GM12878 (cell line): Measurements from ENCODE around the gene SMIM44. TPM values are rescaled to one million over a fixed set of nuclear protein-coding genes. Genes with fewer than 3 reads are reported as not detected.
A peak's percentile ranks its signal among the peaks of the same experiment; 100 is the strongest.

Source experiments
- ATAC-seq: fragments of 200-7000 bp; cut with Tn5 transposase; 3 replicates; pipeline ENCODE4 v1.9.1; 2020; ENCODE audit warnings: mild to moderate bottlenecking, moderate library complexity
- BruUV-seq: library from RNA; stranded (reverse); fragments of 400-500 nt; replicated peaks from 2 replicates; lab custom pipeline; 2021; lab: Mats Ljungman, UMichigan
- CTCF ChIA-PET: fragments of 300-600 bp; sonication (Branson Sonifier 250); formaldehyde crosslinking; extraction: SDS; loops from one replicate; lab custom pipeline; 2021; ENCODE audit warnings: inconsistent platforms; lab: Yijun Ruan, JAX
- POLR2A ChIA-PET: fragments of 350-600 bp; formaldehyde crosslinking; extraction: SDS; loops from one replicate; lab custom pipeline; 2021; ENCODE audit warnings: inconsistent platforms; lab: Charles Lee
- RAD21 ChIA-PET: fragments of 300-600 bp; sonication (Branson Sonifier 250); formaldehyde crosslinking; loops from one replicate; lab custom pipeline; 2023; ENCODE audit warnings: antibody characterized with exemption; ENCODE audit not compliant: unreplicated experiment; lab: Charles Lee
- SMC1A ChIA-PET: fragments of 300-600 bp; sonication (Branson Sonifier 250); formaldehyde crosslinking; loops from one replicate; lab custom pipeline; 2023; ENCODE audit not compliant: unreplicated experiment, uncharacterized antibody; lab: Charles Lee
- DNase-seq: peaks from one replicate; pipeline ENCODE4 v3.0.0-alpha.2; 2011; ENCODE audit warnings: low read depth, low spot score
- FAIRE-seq: peaks from 3 replicates; lab custom pipeline; 2011; peaks lifted over from hg19 to GRCh38; lab: Jason Lieb, UNC
- H2AFZ ChIP-seq: 2 replicates; pipeline ENCODE4 v1.6.0; 2011; ENCODE audit warnings: low read depth, low read length, control low read depth; ENCODE audit not compliant: control insufficient read depth
- H3K27ac ChIP-seq: 2 replicates; pipeline ENCODE4 v1.5.1; 2011; ENCODE audit warnings: control low read depth; ENCODE audit not compliant: control insufficient read depth, insufficient read depth
- H3K27me3 ChIP-seq, 2 experiments: replicated peaks in 1 of 2; 2 replicates each; pipeline versions ENCODE4 v1.6.0 to v1.6.1; 2011; ENCODE audit warnings: low read length in 1 of 2; ENCODE audit not compliant: control insufficient read depth in 2 of 2, insufficient read depth in 2 of 2
- H3K36me3 ChIP-seq, 2 experiments: 2 replicates each; pipeline ENCODE4 v1.5.1; 2011; ENCODE audit warnings: low read length in 1 of 2; ENCODE audit not compliant: control insufficient read depth in 2 of 2, insufficient read depth in 2 of 2
- H3K4me1 ChIP-seq: 2 replicates; pipeline ENCODE4 v1.6.1; 2011; ENCODE audit warnings: mild to moderate bottlenecking, low read length, moderate library complexity, mixed read lengths; ENCODE audit not compliant: control insufficient read depth, insufficient read depth
- H3K4me2 ChIP-seq: 2 replicates; pipeline ENCODE4 v1.6.0; 2011; ENCODE audit warnings: control low read depth; ENCODE audit not compliant: control insufficient read depth, insufficient read depth
- H3K4me3 ChIP-seq: fragments of 200-600 bp; sonication (generic); 2 replicates; pipeline ENCODE4 v1.5.1; 2016
- H3K79me2 ChIP-seq: 2 replicates; pipeline ENCODE4 v1.6.0; 2011; ENCODE audit warnings: low read length; ENCODE audit not compliant: control insufficient read depth, insufficient read depth
- H3K9ac ChIP-seq: 2 replicates; pipeline ENCODE4 v1.8.0; 2011; ENCODE audit warnings: low read length, control low read depth, mixed read lengths; ENCODE audit not compliant: control insufficient read depth, insufficient read depth
- H3K9me3 ChIP-seq: replicated peaks from 3 replicates; pipeline ENCODE4 v1.5.1; 2011; ENCODE audit warnings: mild to moderate bottlenecking, low read length; ENCODE audit not compliant: control insufficient read depth, insufficient read depth
- H4K20me1 ChIP-seq: 2 replicates; pipeline ENCODE4 v1.6.0; 2011; ENCODE audit not compliant: control insufficient read depth, insufficient read depth
- ATF3 ChIP-seq: IDR thresholded peaks from 2 replicates; pipeline ENCODE4 v1.6.1; 2011; ENCODE audit warnings: low read depth, mild to moderate bottlenecking, low read length, moderate library complexity, borderline replicate concordance; ENCODE audit errors: extremely low read depth
- BACH1 ChIP-seq: fragments of 450-650 bp; IDR thresholded peaks from 2 replicates; pipeline ENCODE4 v1.6.1; 2017; ENCODE audit warnings: mild to moderate bottlenecking, borderline replicate concordance
- CBFB ChIP-seq: IDR thresholded peaks from 2 replicates; pipeline ENCODE4 v1.6.1; 2016; ENCODE audit warnings: antibody characterized with exemption, low read depth
- CTCF ChIP-seq, 3 experiments: IDR thresholded peaks in 2 of 3; conservative IDR thresholded peaks in 1 of 3; 2 replicates each; pipeline ENCODE4 v1.5.1; 2011; ENCODE audit warnings: low read depth in 3 of 3, low read length in 3 of 3, mild to moderate bottlenecking in 3 of 3, control low read depth in 2 of 3, moderate library complexity in 2 of 3, inconsistent platforms in 1 of 3, mixed read lengths in 1 of 3; ENCODE audit not compliant: control insufficient read depth in 2 of 3, insufficient read depth in 1 of 3; ENCODE audit errors: extremely low read depth in 1 of 3
- GATAD2B ChIP-seq: fragments of 450-650 bp; conservative IDR thresholded peaks from 2 replicates; pipeline ENCODE4 v1.6.1; 2017; ENCODE audit warnings: low read depth, mild to moderate bottlenecking, moderate library complexity
- HDAC2 ChIP-seq: fragments of 200-600 bp; sonication (generic); IDR thresholded peaks from 2 replicates; pipeline ENCODE4 v1.6.1; 2017
- LARP7 ChIP-seq: fragments of 450-650 bp; IDR thresholded peaks from 2 replicates; pipeline ENCODE4 v1.6.1; 2017; ENCODE audit warnings: mild to moderate bottlenecking
- MTA2 ChIP-seq: fragments of 450-650 bp; IDR thresholded peaks from 2 replicates; pipeline ENCODE4 v1.6.1; 2016; ENCODE audit warnings: low read depth, mild to moderate bottlenecking, moderate library complexity
- NR2F1 ChIP-seq: fragments of 450-650 bp; conservative IDR thresholded peaks from 2 replicates; pipeline ENCODE4 v1.6.1; 2017; ENCODE audit warnings: mild to moderate bottlenecking
- PAX5 ChIP-seq: IDR thresholded peaks from 2 replicates; pipeline ENCODE4 v1.6.1; 2011; ENCODE audit warnings: low read depth, low read length, borderline replicate concordance
- POLR2AphosphoS5 ChIP-seq: IDR thresholded peaks from 2 replicates; pipeline ENCODE4 v1.6.1; 2011; ENCODE audit warnings: mild to moderate bottlenecking, low read length, inconsistent platforms
- POU2F2 ChIP-seq: IDR thresholded peaks from 3 replicates; pipeline ENCODE4 v1.6.1; 2011; ENCODE audit warnings: low read depth, mild to moderate bottlenecking, low read length, borderline replicate concordance
- RAD21 ChIP-seq: IDR thresholded peaks from 2 replicates; pipeline ENCODE4 v1.6.1; 2011; ENCODE audit warnings: mild to moderate bottlenecking, low read depth, low read length, moderate library complexity; ENCODE audit not compliant: insufficient read depth
- RAD51 ChIP-seq: fragments of 450-650 bp; IDR thresholded peaks from 2 replicates; pipeline ENCODE4 v1.6.1; 2016; ENCODE audit warnings: moderate library complexity, mild to moderate bottlenecking, inconsistent platforms
- SMARCA5 ChIP-seq: fragments of 450-650 bp; IDR thresholded peaks from 2 replicates; pipeline ENCODE4 v1.6.1; 2017; ENCODE audit warnings: mild to moderate bottlenecking
- SREBF2 ChIP-seq: IDR thresholded peaks from 2 replicates; pipeline ENCODE4 v1.6.1; 2012; ENCODE audit warnings: mild to moderate bottlenecking, low read length
- TAF1 ChIP-seq: IDR thresholded peaks from 2 replicates; pipeline ENCODE4 v1.6.1; 2011; ENCODE audit warnings: mild to moderate bottlenecking, low read depth, low read length, borderline replicate concordance
- ZBTB11 ChIP-seq: fragments of 450-650 bp; formaldehyde crosslinking; IDR thresholded peaks from 2 replicates; pipeline ENCODE4 v1.5.0; 2022; ENCODE audit warnings: mild to moderate bottlenecking, missing genetic modification characterization
- WGBS: methylation state at CpG from one replicate; pipeline ENCODE4 v1.1.6; 2016; ENCODE audit warnings: low lambda C conversion rate; ENCODE audit not compliant: insufficient replicate concordance, insufficient coverage; ENCODE audit errors: missing lambda C conversion rate; 5-methylcytosine and 5-hydroxymethylcytosine counted together
- in situ Hi-C: fragments of 300-500 bp; cut with MboI; formaldehyde crosslinking; loops from 9 replicates; pipeline ENCODE4 v1.14.3; 2018; ENCODE audit warnings: mixed read lengths
- intact Hi-C: fragments of 100-400 bp; cut with micrococcal nuclease; formaldehyde crosslinking; loops from one replicate; pipeline ENCODE4 v1.14.2; 2022; ENCODE audit not compliant: unreplicated experiment
- polyA plus RNA-seq, 11 experiments: library from polyadenylated mRNA; depleted of rRNA in 4 of 11; unstranded in 6 of 11; stranded (reverse) in 5 of 11; fragments of >200 nt; fragmentation: Nextera tagmentation in 4 of 11; fragmentation: Illumina TruSeq in 1 of 11; extraction: Ambion mirVana in 4 of 11; extraction: Trizol in 1 of 11; gene quantifications; 1 replicate in 1 of 11; 2 replicates in 10 of 11; pipeline versions ENCODE4 v1.2.1 to v1.2.3, GENCODE V29; 2011 to 2016; ENCODE audit warnings: inconsistent platforms in 2 of 11, missing spikeins in 2 of 11, low read depth in 1 of 11
- total RNA-seq, 4 experiments: library from RNA; depleted of rRNA in 3 of 4; stranded (reverse); fragments of >200 nt in 3 of 4; fragmentation: Illumina TruSeq in 1 of 4; extraction: Trizol in 1 of 4; gene quantifications; 2 replicates each; pipeline versions ENCODE4 v1.2.1 to v1.2.3, GENCODE V29; 2013 to 2021

Gene SMIM44
- total and polyA plus RNA-seq, 10 of the 15 experiments (the other 5 are each of a cell fraction or from before 2014, with no cell fraction given), result not detected

- RAD21 ChIA-PET, result interaction anchor here (0.9 kb wide), 1 partner anchor 15 kb away, joined by 3 read pairs; no protein-coding TSS in a partner anchor
- TSS peak; percentile 56 for BruUV-seq
- WGBS, result under 1% methylated on average over 64 of the region's 67 CpGs
- no peak; the same call in 1 of the 2 replicates for TF ChIP-seq NR2F1
- TF ChIP-seq POU2F2, result peak; percentile 39; the same call in 1 of the 3 replicates
- TF ChIP-seq ZBTB11 (CRISPR knock-in tag), result peak; percentile 88
- TF ChIP-seq POLR2AphosphoS5, result peak; percentile 78
- TF ChIP-seq HDAC2, result no peak
- TF ChIP-seq SMARCA5, result peak; percentile 60; the same call in 1 of the 2 replicates
- TF ChIP-seq MTA2, result no peak
- peak; percentile 78; the same call in 1 of the 2 replicates for TF ChIP-seq LARP7
- no peak for TF ChIP-seq RAD51
- TF ChIP-seq GATAD2B, result peak; percentile 87
- TF ChIP-seq RAD21, result no peak
- TF ChIP-seq PAX5, result peak; percentile 79
- peak; percentile 55; the same call in 1 of the 2 replicates for TF ChIP-seq ATF3
- TF ChIP-seq SREBF2, result no peak
- peak; percentile 73; the same call in 1 of the 2 replicates for TF ChIP-seq TAF1
- peak; percentile 43; the same call in 1 of the 2 replicates for TF ChIP-seq CBFB
- peak; percentile 52 for TF ChIP-seq BACH1
- no peak for TF ChIP-seq CTCF (IDR thresholded peaks at IDR 0.05 in 2 of 3, conservative IDR thresholded peaks at IDR 0.05 in 1 of 3; ENCODE audit: control insufficient read depth in 2 of 3, extremely low read depth in 1 of 3, insufficient read depth in 1 of 3, low read depth in 3 of 3, low read length in 3 of 3)
Observed at GRCh38 chr19:3434630-3435553, 48.3 kb downstream of the SMIM44 start.

More at GRCh38 chr19:3434630-3435553, 48.3 kb downstream of the SMIM44 start:
- Histone ChIP-seq H3K79me2 (no peaks in the 10 kb centered on the region; the same call in 1 of the 2 replicates), H3K4me1 (peaks cover 5% of the 10 kb centered on the region), H3K36me3 (peaks cover 14 to 17% of the 10 kb centered on the region in 2 experiments; a peak in 3 of 4 replicates), H3K4me3 (peak overlapping the region; percentile 74), H2AFZ (peak overlapping the region; percentile 94), H4K20me1 (no peaks in the 10 kb centered on the region), H3K27ac (peak overlapping the region; percentile 98), H3K9ac (peak overlapping the region; percentile 78), H3K27me3 (no peaks in the 10 kb centered on the region), H3K9me3 (peaks cover 3% of the 10 kb centered on the region; the same call in 2 of the 3 replicates), H3K4me2 (peak overlapping the region; percentile 99)
- ATAC-seq (peak; percentile 99), DNase-seq (peak; percentile 80), FAIRE-seq (peak; percentile 94)
- ChIA-PET SMC1A (interaction anchor here (0.6 to 0.7 kb wide), 2 partner anchors 78 to 132 kb away, joined by 3 read pairs; no protein-coding TSS in a partner anchor), POLR2A (no interaction called here), CTCF (interaction anchor here (0.6 to 1.2 kb wide), 3 partner anchors 108 to 422 kb away, joined by 3 to 4 read pairs (median 4); no protein-coding TSS in a partner anchor)
- in situ Hi-C loops (loop anchor here (5.0 kb wide), 1 partner anchor 108 kb away; no protein-coding TSS in a partner anchor), intact Hi-C loops (no loop called here)
